SK-N-DZ (cell line): ENCODE data around the gene HACE1.

Experiments
- DNase-seq: peaks from one replicate; pipeline ENCODE4 v3.0.0-alpha.2; 2015; ENCODE audit warnings: low spot score
- small RNA-seq, 2 experiments: library from RNA; depleted of rRNA; stranded (forward); fragments of <200 nt; gene quantifications; one replicate each; pipeline ENCODE3, GENCODE V24; 2014

The HACE1 gene

GRCh38 chr6:104688283-104688969 is 171.3 kb downstream of the HACE1 start:
- no peak for DNase-seq

DNA sequence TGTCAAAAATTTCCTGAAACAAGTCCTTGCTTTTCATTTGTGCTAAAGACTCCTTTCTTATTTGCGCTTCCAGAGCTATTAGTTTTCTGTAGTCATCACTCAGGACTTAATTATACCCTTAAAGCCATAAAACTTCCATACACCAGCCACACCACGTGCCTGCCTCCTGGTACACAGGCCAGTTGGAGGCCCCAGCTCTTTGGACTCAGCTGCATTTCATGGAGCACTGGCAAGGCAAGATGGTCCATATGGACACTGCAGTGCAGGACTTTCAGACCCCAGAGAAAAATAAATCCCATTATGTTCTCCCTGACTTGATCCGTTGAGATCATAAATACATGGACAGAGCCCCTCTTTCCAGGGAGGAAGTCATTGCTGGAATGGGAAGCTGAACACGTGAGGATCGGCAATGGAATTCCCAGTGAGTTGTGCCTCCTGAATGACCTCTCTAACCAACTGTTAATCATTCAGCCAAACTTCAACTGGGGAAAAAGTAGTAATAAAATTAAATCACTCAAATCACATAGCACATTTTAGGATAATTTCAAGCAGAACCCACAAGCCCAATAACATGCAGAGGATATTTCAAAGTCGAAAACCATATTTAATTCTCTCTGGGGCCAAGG is 173.1 kb downstream of the HACE1 start:
- DNase-seq, result no peak

GRCh38 chr6:104685871-104686549 is 173.7 kb downstream of the HACE1 start:
- DNase-seq, result no peak

- no peak for DNase-seq
Measured at GRCh38 chr6:104684911-104685415, 174.8 kb downstream of the HACE1 start.

- DNase-seq, result no peak
Measured at GRCh38 chr6:104683809-104684208, 175.9 kb downstream of the HACE1 start.

GRCh38 chr6:104682722-104683643 is 176.7 kb downstream of the HACE1 start:
- peak; percentile 49 for DNase-seq

DNA sequence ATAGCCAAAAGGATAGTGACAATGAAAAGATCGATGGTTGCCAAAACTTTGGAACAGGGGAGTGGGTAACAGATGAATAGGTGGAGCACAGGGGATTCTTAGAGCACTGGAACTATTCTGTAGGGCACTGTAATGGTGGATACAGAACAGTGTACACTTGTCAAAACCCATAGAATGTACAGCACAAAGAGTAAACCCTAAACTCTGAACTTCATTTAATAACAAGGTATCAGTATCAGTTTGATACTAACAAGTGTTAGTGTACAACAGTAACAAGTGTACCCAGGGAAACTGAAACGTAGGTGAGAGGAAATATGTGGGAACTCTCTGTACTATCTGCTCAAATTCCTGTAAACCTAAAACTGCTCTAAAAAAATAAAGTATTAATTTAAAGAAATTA is 179.2 kb downstream of the HACE1 start:
- DNase-seq, result no peak

DNA sequence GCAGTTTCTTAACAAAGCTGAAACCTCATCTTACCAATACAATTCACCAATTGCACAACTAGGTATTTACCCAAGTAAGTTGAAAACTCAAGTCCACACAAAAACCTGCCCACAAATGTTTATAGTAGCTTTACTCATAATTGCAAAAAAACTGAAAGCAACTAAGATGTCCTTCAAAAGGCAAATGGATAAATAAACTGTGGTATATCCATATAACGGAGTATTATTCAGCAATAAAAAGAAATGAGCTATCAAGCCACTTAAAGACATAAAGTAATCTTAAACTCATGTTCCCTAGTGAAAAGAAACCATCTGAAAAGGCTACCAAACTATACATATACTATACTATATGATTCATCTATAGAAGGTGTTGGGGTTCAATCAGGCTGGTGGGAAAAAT is 179.7 kb downstream of the HACE1 start:
- no peak for DNase-seq

Small RNA genes lying within 50 kb of the gene (small RNA-seq; reads per million reads assigned to genes)
- 0 reads per million in 2 experiments for gene RNU6-897P
